Measurements from ENCODE around the gene TTC9. TPM values are rescaled to one million over a fixed set of nuclear protein-coding genes. Genes with fewer than 3 reads are reported as not detected.
A peak's percentile ranks its signal among the peaks of the same experiment; 100 is the strongest.

TTC9 gene
- total and polyA plus RNA-seq, 9 of the 15 experiments (the other 6 are each of a cell fraction or from before 2014, with no cell fraction given), result 0.07 TPM; not detected in 8

- TF ChIP-seq CTCFL (IDR thresholded peaks at IDR 0.05; ENCODE audit: borderline replicate concordance, insufficient read depth, low read depth, low read length, poor library complexity, severe bottlenecking) (no peak), CREB3L1 (IDR thresholded peaks at IDR 0.05; ENCODE audit: borderline replicate concordance, low read depth) (no peak), FOXK1 (CRISPR knock-in tag; IDR thresholded peaks at IDR 0.05; ENCODE audit: borderline replicate concordance) (no peak), TCFL5 (CRISPR knock-in tag; conservative IDR thresholded peaks at IDR 0.05) (no peak), TEAD4 (IDR thresholded peaks at IDR 0.05; ENCODE audit: low read length) (no peak), TEAD4 (CRISPR knock-in tag; IDR thresholded peaks at IDR 0.05; ENCODE audit: borderline replicate concordance) (no peak), BDP1 (IDR thresholded peaks at IDR 0.05; ENCODE audit: insufficient read depth, insufficient read length) (no peak), RCOR1 (IDR thresholded peaks at IDR 0.05; ENCODE audit: borderline replicate concordance in 1 of 2, low read depth in 2 of 2, low read length in 2 of 2) (no peak), TAF7 (tag; IDR thresholded peaks at IDR 0.05) (peak; percentile 65; the same call in 1 of the 2 replicates), IRF1 (CRISPR knock-in tag; IDR thresholded peaks at IDR 0.05; ENCODE audit: borderline replicate concordance) (no peak), TCF3 (CRISPR knock-in tag; IDR thresholded peaks at IDR 0.05) (no peak), HDAC8 (tag; IDR thresholded peaks at IDR 0.05) (no peak), E2F1 (CRISPR knock-in tag; IDR thresholded peaks at IDR 0.05) (no peak), ZNF740 (CRISPR knock-in tag; IDR thresholded peaks at IDR 0.05) (no peak), ZNF740 (tag; IDR thresholded peaks at IDR 0.05) (no peak), NFYB (IDR thresholded peaks at IDR 0.05; ENCODE audit: extremely low read depth, insufficient read length) (no peak), GATAD2A (IDR thresholded peaks at IDR 0.05) (no peak), DACH1 (IDR thresholded peaks at IDR 0.05; ENCODE audit: partially characterized antibody) (no peak), SMARCA5 (IDR thresholded peaks at IDR 0.05) (no peak), PHB (CRISPR knock-in tag; IDR thresholded peaks at IDR 0.05) (no peak), POLR2AphosphoS5 (IDR thresholded peaks at IDR 0.05; ENCODE audit: control insufficient read depth, insufficient read depth, low read depth, low read length) (peak; percentile 70), RUNX1 (IDR thresholded peaks at IDR 0.05; ENCODE audit: low read depth) (no peak)
Measured at GRCh38 chr14:70600382-70601157, 41.1 kb upstream of the TTC9 start, which contains the start of gene MED6 (continued).
